ENCODE results near the gene MTHFR. TPM values are rescaled to one million over a fixed set of nuclear protein-coding genes. Genes with fewer than 3 reads are reported as not detected.

Gene MTHFR
- total and polyA plus RNA-seq, 2 of the 4 experiments (the other 2 are of a cell fraction), result 7.3 to 7.4 TPM

DNA sequence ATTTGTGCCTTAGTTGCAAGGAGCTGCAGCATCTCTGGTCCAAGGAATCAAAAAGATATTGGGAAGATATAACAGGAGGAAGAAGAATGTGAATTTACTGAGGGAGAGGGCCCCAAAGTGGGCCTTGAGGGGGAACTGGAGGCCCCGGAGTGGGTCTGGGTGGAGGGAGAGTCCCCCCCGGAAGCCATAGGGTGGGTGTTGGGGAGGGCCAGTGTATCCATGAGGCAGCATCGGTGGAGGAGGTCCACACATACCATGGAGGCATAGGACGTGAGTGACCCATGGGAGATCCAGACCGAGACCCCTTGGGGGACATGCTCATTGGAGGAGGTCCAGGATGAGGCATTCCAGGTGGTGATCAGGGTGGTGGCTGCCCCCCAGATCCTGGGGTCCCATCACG, 44.5 kb downstream of the MTHFR start:
- Histone ChIP-seq H3K4me3 (ENCODE audit: insufficient read depth, low read depth, low read length) (no peak overlapping the region), H3K4ac (ENCODE audit: low read depth, low read length) (no peak overlapping the region), H2BK5ac (ENCODE audit: low read depth, low read length, poor library complexity, severe bottlenecking) (no peak overlapping the region), H2BK15ac (ENCODE audit: low read depth, low read length) (no peak overlapping the region), H2BK20ac (ENCODE audit: low read depth, low read length) (no peak overlapping the region), H2AK9ac (replicated peaks; ENCODE audit: low read depth, low read length, poor library complexity) (no peak overlapping the region), H3K27me3 (ENCODE audit: control insufficient read depth, insufficient read depth, low read length) (peaks cover 36% of the 10 kb centered on the region), H3K27ac (ENCODE audit: insufficient read depth, low read length) (no peak overlapping the region), H2AK5ac (ENCODE audit: low read depth, low read length) (no peak overlapping the region), H3K56ac (ENCODE audit: extremely low read depth, insufficient read depth, low read length) (no peak overlapping the region), H3K23ac (ENCODE audit: low read depth, low read length) (no peak overlapping the region), H3K9me1 (ENCODE audit: insufficient read depth, low read length) (no peaks in the 10 kb centered on the region), H3K9ac (ENCODE audit: low read depth, low read length) (no peak overlapping the region), H3K36me3 (ENCODE audit: control insufficient read depth, insufficient read depth, low read length) (no peaks in the 10 kb centered on the region), H4K91ac (ENCODE audit: insufficient read depth, low read depth, low read length) (no peak overlapping the region), H3K4me1 (ENCODE audit: control insufficient read depth, insufficient read depth, low read length) (peaks cover 1% of the 10 kb centered on the region; the same call in 1 of the 2 replicates), H2BK120ac (ENCODE audit: low read depth, low read length) (no peak overlapping the region), H3K9me3 (ENCODE audit: control insufficient read depth, insufficient read depth, low read length) (0 out of 2 replicates have a peak, but pooled peaks cover 2% of the 10 kb centered on the region), H3K14ac (replicated peaks; ENCODE audit: low read depth, low read length) (no peak overlapping the region), H4K20me1 (ENCODE audit: insufficient read depth, low read length) (no peaks in the 10 kb centered on the region), H2AFZ (replicated peaks; ENCODE audit: low read length, poor library complexity) (peak overlapping the region; percentile 37), H4K5ac (ENCODE audit: low read depth, low read length) (no peak overlapping the region), H3K18ac (ENCODE audit: low read depth, low read length) (no peak overlapping the region), H3K4me2 (ENCODE audit: low read depth, low read length) (no peak overlapping the region), H4K8ac (ENCODE audit: low read depth in 2 of 2, low read length in 2 of 2) (no peak overlapping the region), H3K79me1 (ENCODE audit: low read depth in 1 of 2, low read length in 2 of 2) (no peaks in the 10 kb centered on the region)
- in situ Hi-C loops (cut with MboI; ENCODE audit: low sequenced_read_pairs), result no loop called here
- DNase-seq (no peak), ATAC-seq (ENCODE audit: low read depth) (no peak)
- ChIA-PET CTCF (no interaction called here), POLR2A (ENCODE audit: unreplicated experiment) (no interaction called here)
- intact Hi-C loops (cut with micrococcal nuclease), result no loop called here
- dilution Hi-C loops (cut with HindIII; ENCODE audit: low sequenced_read_pairs, unreplicated experiment), result no loop called here
- WGBS, 2 experiments (ENCODE audit: extremely low coverage in 2 of 2, insufficient read length in 1 of 2), result 82% methylated on average over 2 of the region's 6 CpGs; no CpG with 5 or more reads in 1 of the 2 experiments
- TF ChIP-seq NFE2L2 (IDR thresholded peaks at IDR 0.05; ENCODE audit: low read depth, low read length) (no peak), RFX5 (IDR thresholded peaks at IDR 0.05; ENCODE audit: low read depth, low read length) (no peak), MAFK (IDR thresholded peaks at IDR 0.05; ENCODE audit: low read depth, low read length) (no peak), MAZ (IDR thresholded peaks at IDR 0.05; ENCODE audit: borderline replicate concordance, low read depth, low read length) (no peak), FOS (IDR thresholded peaks at IDR 0.05; ENCODE audit: low read depth, low read length) (no peak), RCOR1 (IDR thresholded peaks at IDR 0.05; ENCODE audit: insufficient replicate concordance, low read length) (no peak), POLR2A (IDR thresholded peaks at IDR 0.05; ENCODE audit: low read depth, low read length) (no peak), MXI1 (IDR thresholded peaks at IDR 0.05; ENCODE audit: borderline replicate concordance, low read depth, low read length) (no peak), BHLHE40 (IDR thresholded peaks at IDR 0.05; ENCODE audit: low read depth, low read length) (no peak), CHD1 (IDR thresholded peaks at IDR 0.05; ENCODE audit: low read depth, low read length) (no peak), CEBPB (IDR thresholded peaks at IDR 0.05; ENCODE audit: low read depth, low read length) (no peak), SMC3 (IDR thresholded peaks at IDR 0.05; ENCODE audit: low read depth, low read length) (no peak), RAD21 (IDR thresholded peaks at IDR 0.05; ENCODE audit: low read length) (no peak)
- TF ChIP-seq, protein P1, sequence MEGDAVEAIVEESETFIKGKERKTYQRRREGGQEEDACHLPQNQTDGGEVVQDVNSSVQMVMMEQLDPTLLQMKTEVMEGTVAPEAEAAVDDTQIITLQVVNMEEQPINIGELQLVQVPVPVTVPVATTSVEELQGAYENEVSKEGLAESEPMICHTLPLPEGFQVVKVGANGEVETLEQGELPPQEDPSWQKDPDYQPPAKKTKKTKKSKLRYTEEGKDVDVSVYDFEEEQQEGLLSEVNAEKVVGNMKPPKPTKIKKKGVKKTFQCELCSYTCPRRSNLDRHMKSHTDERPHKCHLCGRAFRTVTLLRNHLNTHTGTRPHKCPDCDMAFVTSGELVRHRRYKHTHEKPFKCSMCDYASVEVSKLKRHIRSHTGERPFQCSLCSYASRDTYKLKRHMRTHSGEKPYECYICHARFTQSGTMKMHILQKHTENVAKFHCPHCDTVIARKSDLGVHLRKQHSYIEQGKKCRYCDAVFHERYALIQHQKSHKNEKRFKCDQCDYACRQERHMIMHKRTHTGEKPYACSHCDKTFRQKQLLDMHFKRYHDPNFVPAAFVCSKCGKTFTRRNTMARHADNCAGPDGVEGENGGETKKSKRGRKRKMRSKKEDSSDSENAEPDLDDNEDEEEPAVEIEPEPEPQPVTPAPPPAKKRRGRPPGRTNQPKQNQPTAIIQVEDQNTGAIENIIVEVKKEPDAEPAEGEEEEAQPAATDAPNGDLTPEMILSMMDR (conservative IDR thresholded peaks at IDR 0.05; ENCODE audit: low read depth, low read length), result no peak
- TF ChIP-seq, protein P2, sequence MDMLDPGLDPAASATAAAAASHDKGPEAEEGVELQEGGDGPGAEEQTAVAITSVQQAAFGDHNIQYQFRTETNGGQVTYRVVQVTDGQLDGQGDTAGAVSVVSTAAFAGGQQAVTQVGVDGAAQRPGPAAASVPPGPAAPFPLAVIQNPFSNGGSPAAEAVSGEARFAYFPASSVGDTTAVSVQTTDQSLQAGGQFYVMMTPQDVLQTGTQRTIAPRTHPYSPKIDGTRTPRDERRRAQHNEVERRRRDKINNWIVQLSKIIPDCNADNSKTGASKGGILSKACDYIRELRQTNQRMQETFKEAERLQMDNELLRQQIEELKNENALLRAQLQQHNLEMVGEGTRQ (IDR thresholded peaks at IDR 0.05; ENCODE audit: low read depth, low read length), result no peak
- TF ChIP-seq, protein P3, sequence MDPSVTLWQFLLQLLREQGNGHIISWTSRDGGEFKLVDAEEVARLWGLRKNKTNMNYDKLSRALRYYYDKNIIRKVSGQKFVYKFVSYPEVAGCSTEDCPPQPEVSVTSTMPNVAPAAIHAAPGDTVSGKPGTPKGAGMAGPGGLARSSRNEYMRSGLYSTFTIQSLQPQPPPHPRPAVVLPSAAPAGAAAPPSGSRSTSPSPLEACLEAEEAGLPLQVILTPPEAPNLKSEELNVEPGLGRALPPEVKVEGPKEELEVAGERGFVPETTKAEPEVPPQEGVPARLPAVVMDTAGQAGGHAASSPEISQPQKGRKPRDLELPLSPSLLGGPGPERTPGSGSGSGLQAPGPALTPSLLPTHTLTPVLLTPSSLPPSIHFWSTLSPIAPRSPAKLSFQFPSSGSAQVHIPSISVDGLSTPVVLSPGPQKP (IDR thresholded peaks at IDR 0.05; ENCODE audit: borderline replicate concordance, low read depth, low read length), result no peak
- BruUV-seq (replicated peaks), result no TSS peak
